Transverse colon (tissue), 4 donors: ENCODE results near the gene CTSA. TPM values are rescaled to one million over a fixed set of nuclear protein-coding genes. Genes with fewer than 3 reads are reported as not detected.

Experiments
- DNase-seq: peaks from one replicate; pipeline ENCODE4 v3.0.0-alpha.2; 2019
- H3K27ac ChIP-seq, 4 donors: fragments of 200-600 bp; sonication (generic); 2 replicates each; pipeline ENCODE4 v1.5.1; 2016 to 2018; ENCODE audit warnings: inconsistent platforms in 4 of 4
- H3K27me3 ChIP-seq: fragments of 200-600 bp; sonication (generic); 2 replicates; pipeline ENCODE4 v1.5.1; 2017; ENCODE audit warnings: inconsistent platforms
- H3K36me3 ChIP-seq, 4 donors: fragments of 200-600 bp; sonication (generic); 2 replicates each; pipeline ENCODE4 v1.5.1; 2017 to 2019; ENCODE audit warnings: inconsistent platforms in 4 of 4
- H3K4me1 ChIP-seq, 4 donors: fragments of 200-600 bp; sonication (generic); 2 replicates each; pipeline ENCODE4 v1.5.1; 2017 to 2020; ENCODE audit warnings: inconsistent platforms in 4 of 4
- H3K4me3 ChIP-seq, 4 donors: fragments of 200-600 bp; sonication (generic); 1 replicate in 1 of 4; 2 replicates in 3 of 4; pipeline versions ENCODE4 v1.5.1 to v1.6.1; 2017 to 2019; ENCODE audit warnings: inconsistent platforms in 4 of 4
- H3K9me3 ChIP-seq, 2 donors: fragments of 200-600 bp; sonication (generic); 2 replicates each; pipeline ENCODE4 v1.5.1; 2017 to 2019; ENCODE audit warnings: inconsistent platforms in 2 of 2
- CTCF ChIP-seq, 5 experiments: fragments of 200-600 bp in 3 of 5; fragments of 450-650 bp in 2 of 5; sonication (generic) in 3 of 5; IDR thresholded peaks; 1 replicate in 2 of 5; 2 replicates in 3 of 5; pipeline ENCODE4 v1.5.1; 2016 to 2017; ENCODE audit warnings: antibody characterized with exemption in 5 of 5, inconsistent platforms in 3 of 5, mild to moderate bottlenecking in 2 of 5, moderate library complexity in 1 of 5
- EP300 ChIP-seq: sonication (generic); formaldehyde crosslinking; IDR thresholded peaks from one replicate; pipeline ENCODE4 v1.6.1; 2017; ENCODE audit warnings: antibody characterized with exemption, low read depth
- POLR2A ChIP-seq: fragments of 450-650 bp; IDR thresholded peaks from one replicate; pipeline ENCODE4 v1.6.1; 2016; ENCODE audit warnings: antibody characterized with exemption, mild to moderate bottlenecking, moderate library complexity
- POLR2AphosphoS5 ChIP-seq, 3 donors: sonication (generic); formaldehyde crosslinking; IDR thresholded peaks; one replicate each; pipeline ENCODE4 v1.6.1; 2016; ENCODE audit warnings: antibody characterized with exemption in 3 of 3
- WGBS, 2 donors: methylation state at CpG; one replicate each; pipeline ENCODE4 v1.1.5; 2018; ENCODE audit warnings: low coverage in 1 of 2; 5-methylcytosine and 5-hydroxymethylcytosine counted together
- in situ Hi-C, 4 donors: fragments of 200-750 bp; cut with MboI; loops; one replicate each; pipeline versions ENCODE4 v1.15.0 to v1.15.1; 2017; ENCODE audit warnings: low sequenced_read_pairs in 3 of 4, low pct_ligation_motif_present in 1 of 4, low pct_unique_long_range_greater_than_20kb in 1 of 4
- intact Hi-C: fragments of 100-400 bp; cut with DNase I; formaldehyde crosslinking; loops from one replicate; pipeline ENCODE4 v1.15.1; 2023; ENCODE audit warnings: low total_unique reads
- total RNA-seq, 4 donors: library from RNA; depleted of rRNA; stranded (reverse); fragments of >200 nt; gene quantifications; one replicate each; pipeline ENCODE4 v1.1.0, GENCODE V29; 2016

The CTSA gene
- total RNA-seq, 4 donors from 2014 or later, result 197 to 971 (median 466) TPM

GRCh38 chr20:45845452-45845851, 45.7 kb upstream of the CTSA start:
- H3K36me3 ChIP-seq, result peaks cover 0 to 22% (median 8%) of the 10 kb centered on the region in 4 donors
- peaks cover 4 to 19% (median 6%) of the 10 kb centered on the region in 4 donors for H3K4me1 ChIP-seq
- H3K9me3 ChIP-seq, result no peaks in the 10 kb centered on the region
- H3K27ac ChIP-seq, result peak overlapping the region in 1 of 4 donors; percentile 4
- in situ Hi-C loops (no loop called here), intact Hi-C loops (no loop called here)
- H3K4me3 ChIP-seq, result no peak overlapping the region
- no peak for DNase-seq
- no peaks in the 10 kb centered on the region for H3K27me3 ChIP-seq
- TF ChIP-seq POLR2AphosphoS5 (IDR thresholded peaks at IDR 0.05), result no peak
- TF ChIP-seq POLR2A, result no peak
- TF ChIP-seq EP300, result no peak
- TF ChIP-seq CTCF (IDR thresholded peaks at IDR 0.05), result no peak

- intact Hi-C loops (no loop called here), in situ Hi-C loops (no loop called here)
- Histone ChIP-seq H3K27me3 (no peaks in the 10 kb centered on the region), H3K36me3 (peaks cover 0 to 19% (median 7%) of the 10 kb centered on the region in 4 donors), H3K4me3 (no peak overlapping the region), H3K4me1 (peaks cover 0 to 1% (median 0%) of the 10 kb centered on the region in 4 donors), H3K9me3 (no peaks in the 10 kb centered on the region), H3K27ac (no peak overlapping the region)
- no peak for DNase-seq
- 91% methylated on average over 8 of the region's 8 CpGs; no CpG with 5 or more reads in 1 of the 2 donors for WGBS, 2 donors
- TF ChIP-seq POLR2A, result no peak
- TF ChIP-seq POLR2AphosphoS5 (IDR thresholded peaks at IDR 0.05), result no peak
- no peak for TF ChIP-seq CTCF (IDR thresholded peaks at IDR 0.05)
Observed at GRCh38 chr20:45848421-45848820, 42.7 kb upstream of the CTSA start.

- peaks cover 0 to 20% (median 3%) of the 10 kb centered on the region in 4 donors for H3K36me3 ChIP-seq
- WGBS, 2 donors, result 92 to 93% methylated on average over 3 to 8 of the region's 8 CpGs
- no peak for DNase-seq
- intact Hi-C loops, result no loop called here
- in situ Hi-C loops, result no loop called here
- no peak overlapping the region for H3K4me3 ChIP-seq
- no peaks in the 10 kb centered on the region for H3K9me3 ChIP-seq
- peaks cover 0 to 1% (median 0%) of the 10 kb centered on the region in 4 donors for H3K4me1 ChIP-seq
- TF ChIP-seq POLR2A (no peak), CTCF (IDR thresholded peaks at IDR 0.05) (no peak), EP300 (no peak), POLR2AphosphoS5 (IDR thresholded peaks at IDR 0.05) (no peak)
- no peaks in the 10 kb centered on the region for H3K27me3 ChIP-seq
- no peak overlapping the region for H3K27ac ChIP-seq
Observed at GRCh38 chr20:45848969-45849582, 42.1 kb upstream of the CTSA start.

GRCh38 chr20:45850238-45850637, 40.9 kb upstream of the CTSA start:
- Histone ChIP-seq H3K27ac (no peak overlapping the region), H3K36me3 (peaks cover 0 to 20% (median 3%) of the 10 kb centered on the region in 4 donors), H3K27me3 (no peaks in the 10 kb centered on the region), H3K4me1 (peaks cover 0 to 13% (median 1%) of the 10 kb centered on the region in 4 donors), H3K9me3 (no peaks in the 10 kb centered on the region), H3K4me3 (no peak overlapping the region)
- no peak for TF ChIP-seq CTCF (IDR thresholded peaks at IDR 0.05)
- TF ChIP-seq POLR2AphosphoS5 (IDR thresholded peaks at IDR 0.05), result no peak
- TF ChIP-seq EP300, result no peak
- no peak for TF ChIP-seq POLR2A
- WGBS, 2 donors, result 80 to 90% methylated on average over 1 to 2 of the region's 2 CpGs
- intact Hi-C loops (no loop called here), in situ Hi-C loops (no loop called here)
- DNase-seq, result no peak
